HCT116 (cell line): ENCODE results near the gene SLC25A30. TPM values are rescaled to one million over a fixed set of nuclear protein-coding genes. Genes with fewer than 3 reads are reported as not detected.

Experiments used
- ATAC-seq: fragments of 200-7000 bp; cut with Tn5 transposase; 2 replicates; pipeline ENCODE4 v1.9.1; 2020; ENCODE audit warnings: mild to moderate bottlenecking, moderate library complexity
- BruUV-seq: library from RNA; stranded (reverse); fragments of 400-500 nt; replicated peaks from 2 replicates; lab custom pipeline; 2021; lab: Mats Ljungman, UMichigan
- CTCF ChIA-PET: fragments of 300-600 bp; sonication (Branson Sonifier 250); formaldehyde crosslinking; loops from one replicate; lab custom pipeline; 2021; ENCODE audit warnings: antibody characterized with exemption; lab: Charles Lee
- POLR2A ChIA-PET: fragments of 300-600, 350-600 bp; sonication (Branson Sonifier 250); formaldehyde crosslinking; loops from one replicate; lab custom pipeline; 2021; ENCODE audit warnings: antibody characterized with exemption; lab: Charles Lee
- RAD21 ChIA-PET, 2 experiments: fragments of 300-600 bp; sonication (Branson Sonifier 250); formaldehyde crosslinking; loops; one replicate each; lab custom pipeline; 2023; ENCODE audit warnings: low total read pairs in 2 of 2; ENCODE audit not compliant: uncharacterized antibody in 2 of 2, unreplicated experiment in 2 of 2, low non-redundant PET in 1 of 2; lab: Charles Lee
- DNase-seq: peaks from one replicate; pipeline ENCODE4 v3.0.0-alpha.2; 2010; ENCODE audit warnings: low read depth, low spot score
- H2AFZ ChIP-seq: fragments of 200-600 bp; shearing (Covaris generic), sonication (generic); 2 replicates; pipeline ENCODE4 v1.6.1; 2017; ENCODE audit warnings: low read depth, mixed run types, mixed read lengths, antibody characterized with exemption, low read length; ENCODE audit not compliant: poor library complexity, severe bottlenecking
- H3K27ac ChIP-seq: 2 replicates; pipeline ENCODE4 v1.5.1; 2012; ENCODE audit warnings: low read depth, low read length
- H3K27me3 ChIP-seq: fragments of 200-600 bp; sonication (generic); 2 replicates; pipeline ENCODE4 v1.6.1; 2016; ENCODE audit warnings: mixed run types, low read length, mixed read lengths; ENCODE audit not compliant: insufficient read depth
- H3K36me3 ChIP-seq, 2 experiments: fragments of 200-500 bp in 1 of 2; fragments of 200-600 bp in 1 of 2; sonication (Bioruptor generic) in 1 of 2; sonication (generic) in 1 of 2; 2 replicates each; pipeline versions ENCODE4 v1.5.1 to v1.6.1; 2014 to 2016; ENCODE audit warnings: low read length in 2 of 2, inconsistent platforms in 1 of 2, mixed read lengths in 1 of 2, mixed run types in 1 of 2; ENCODE audit not compliant: insufficient read depth in 2 of 2, control insufficient read depth in 1 of 2
- H3K4me1 ChIP-seq, 2 experiments: fragments of 200-600 bp in 1 of 2; sonication (generic) in 1 of 2; 2 replicates each; pipeline versions ENCODE4 v1.5.1 to v1.6.1; 2012 to 2017; ENCODE audit warnings: low read length in 2 of 2, inconsistent platforms in 1 of 2, mild to moderate bottlenecking in 1 of 2, mixed read lengths in 1 of 2, mixed run types in 1 of 2, moderate library complexity in 1 of 2; ENCODE audit not compliant: insufficient read depth in 2 of 2, control insufficient read depth in 1 of 2
- H3K4me2 ChIP-seq: fragments of 200-600 bp; sonication (generic); 2 replicates; pipeline ENCODE4 v1.6.1; 2017; ENCODE audit warnings: mixed run types, low read length, mixed read lengths
- H3K4me3 ChIP-seq, 2 experiments: fragments of 200-600 bp in 1 of 2; sonication (generic) in 1 of 2; replicated peaks in 1 of 2; 2 replicates each; pipeline ENCODE4 v1.5.1; 2011 to 2016; ENCODE audit warnings: low read length in 2 of 2, control low read depth in 1 of 2, low read depth in 1 of 2, mild to moderate bottlenecking in 1 of 2, mixed read lengths in 1 of 2, mixed run types in 1 of 2
- H3K79me2 ChIP-seq: fragments of 200-600 bp; sonication (generic); 2 replicates; pipeline ENCODE4 v1.6.1; 2017; ENCODE audit warnings: mild to moderate bottlenecking, mixed run types, low read length, moderate library complexity, mixed read lengths; ENCODE audit not compliant: insufficient read depth
- H3K9ac ChIP-seq: fragments of 200-600 bp; sonication (generic); 2 replicates; pipeline ENCODE4 v1.6.1; 2016; ENCODE audit warnings: low read length, mixed read lengths
- H3K9me2 ChIP-seq: fragments of 200-600 bp; sonication (generic), shearing (Covaris generic); 2 replicates; pipeline ENCODE4 v1.6.1; 2017; ENCODE audit warnings: mixed run types, mild to moderate bottlenecking, moderate library complexity; ENCODE audit not compliant: insufficient read depth
- H3K9me3 ChIP-seq, 2 experiments: fragments of 200-500 bp in 1 of 2; fragments of 200-600 bp in 1 of 2; sonication (Bioruptor generic) in 1 of 2; sonication (generic) in 1 of 2; 2 replicates each; pipeline ENCODE4 v1.6.1; 2014 to 2017; ENCODE audit warnings: low read length in 2 of 2, mixed read lengths in 2 of 2, inconsistent platforms in 1 of 2, low read depth in 1 of 2, mild to moderate bottlenecking in 1 of 2, mixed run types in 1 of 2, moderate library complexity in 1 of 2; ENCODE audit not compliant: control insufficient read depth in 1 of 2, insufficient read depth in 1 of 2
- H4K20me1 ChIP-seq: fragments of 200-600 bp; sonication (generic), shearing (Covaris generic); 2 replicates; pipeline ENCODE4 v1.6.1; 2017; ENCODE audit warnings: mixed run types, mild to moderate bottlenecking, moderate library complexity; ENCODE audit not compliant: insufficient read depth
- CBX3 ChIP-seq: IDR thresholded peaks from 2 replicates; pipeline ENCODE4 v1.6.1; 2012; ENCODE audit warnings: low read depth
- ELF1 ChIP-seq: IDR thresholded peaks from 2 replicates; pipeline ENCODE4 v1.6.1; 2012; ENCODE audit warnings: low read depth, borderline replicate concordance
- EZH2 ChIP-seq: fragments of 200-600 bp; sonication (generic); IDR thresholded peaks from 2 replicates; pipeline ENCODE4 v1.6.1; 2017; ENCODE audit warnings: antibody characterized with exemption, mixed run types
- EZH2phosphoT487 ChIP-seq: fragments of 200-600 bp; IDR thresholded peaks from 2 replicates; pipeline ENCODE4 v1.6.1; 2018; ENCODE audit warnings: antibody characterized with exemption, borderline replicate concordance
- FOSL1 ChIP-seq: IDR thresholded peaks from 2 replicates; pipeline ENCODE4 v1.6.1; 2012; ENCODE audit warnings: low read depth
- JUND ChIP-seq: IDR thresholded peaks from 2 replicates; pipeline ENCODE4 v1.6.1; 2012
- POLR2A ChIP-seq: IDR thresholded peaks from 2 replicates; pipeline ENCODE4 v1.7.0; 2011; ENCODE audit warnings: borderline replicate concordance; ENCODE audit not compliant: insufficient read depth, insufficient read length; ENCODE audit errors: extremely low read depth
- POLR2AphosphoS5 ChIP-seq: IDR thresholded peaks from 2 replicates; pipeline ENCODE4 v1.6.1; 2011; ENCODE audit warnings: mild to moderate bottlenecking, low read depth, low read length, moderate library complexity
- SIN3A ChIP-seq: IDR thresholded peaks from 2 replicates; pipeline ENCODE4 v1.6.1; 2012; ENCODE audit warnings: low read depth
- SP1 ChIP-seq: IDR thresholded peaks from 2 replicates; pipeline ENCODE4 v1.6.1; 2012; ENCODE audit warnings: low read depth
- SRF ChIP-seq: IDR thresholded peaks from 2 replicates; pipeline ENCODE4 v1.6.1; 2012; ENCODE audit warnings: low read depth
- TCF7L2 ChIP-seq: IDR thresholded peaks from 2 replicates; pipeline ENCODE4 v1.7.0; 2011; ENCODE audit warnings: borderline replicate concordance, inconsistent platforms; ENCODE audit not compliant: insufficient read depth, insufficient read length; ENCODE audit errors: extremely low read depth
- YY1 ChIP-seq: IDR thresholded peaks from 2 replicates; pipeline ENCODE4 v1.6.1; 2011; ENCODE audit warnings: low read length, low read depth, moderate library complexity, mild to moderate bottlenecking; ENCODE audit not compliant: insufficient replicate concordance; ENCODE audit errors: extremely low read depth
- ZFX ChIP-seq: fragments of 450-650 bp; IDR thresholded peaks from 2 replicates; pipeline ENCODE4 v1.6.1; 2017
- intact Hi-C: fragments of 100-400 bp; cut with micrococcal nuclease; formaldehyde crosslinking; loops from 2 replicates; pipeline ENCODE4 v1.10.0; 2022
- total RNA-seq: library from RNA; stranded (reverse); gene quantifications from one replicate; pipeline ENCODE4 v1.2.1, GENCODE V29; 2021; ENCODE audit not compliant: unreplicated experiment
- TF ChIP-seq, protein P1 (sequence below), 3 experiments: fragments of 200-600 bp in 1 of 3; sonication (generic) in 1 of 3; IDR thresholded peaks in 2 of 3; conservative IDR thresholded peaks in 1 of 3; 2 replicates each; pipeline ENCODE4 v1.5.1; 2012 to 2017; ENCODE audit warnings: low read depth in 2 of 3, low read length in 2 of 3, antibody characterized with exemption in 1 of 3, borderline replicate concordance in 1 of 3, control low read depth in 1 of 3, mild to moderate bottlenecking in 1 of 3, mixed read lengths in 1 of 3, mixed run types in 1 of 3, moderate library complexity in 1 of 3; ENCODE audit not compliant: insufficient read depth in 1 of 3
- TF ChIP-seq, protein P2 (sequence below): IDR thresholded peaks from 2 replicates; pipeline ENCODE4 v1.6.1; 2012

SLC25A30 gene
- total RNA-seq, 1 experiment from 2014 or later = 29.2 TPM

DNA sequence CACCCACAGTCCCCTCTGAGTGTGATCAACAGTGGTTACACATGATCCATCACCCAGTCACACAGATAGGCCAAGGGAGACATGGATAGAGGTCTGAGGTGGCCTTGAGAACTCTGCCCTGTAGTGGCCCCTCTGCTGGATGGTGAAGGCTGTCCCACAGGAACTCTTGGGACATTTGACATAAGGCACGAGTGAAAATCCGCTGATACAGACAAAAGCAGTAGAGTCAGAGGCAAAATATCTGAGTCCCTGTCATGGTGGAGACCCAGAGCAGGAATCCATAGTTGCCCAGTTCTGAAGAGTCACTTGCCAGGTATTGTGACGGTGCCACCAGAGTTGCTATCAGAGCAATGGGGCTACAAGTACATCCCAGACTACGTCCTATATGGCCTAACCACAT, 18.8 kb upstream of the SLC25A30 start:
- Histone ChIP-seq H3K9ac (no peak overlapping the region), H3K79me2 (no peaks in the 10 kb centered on the region), H3K9me2 (no peaks in the 10 kb centered on the region), H3K4me2 (no peak overlapping the region), H3K4me1 (peaks cover 0 to 8% of the 10 kb centered on the region in 2 experiments; a peak in 2 of 4 replicates), H3K9me3 (no peaks in the 10 kb centered on the region), H3K4me3 (no peak overlapping the region), H3K36me3 (no peaks in the 10 kb centered on the region), H4K20me1 (no peaks in the 10 kb centered on the region), H3K27me3 (no peaks in the 10 kb centered on the region), H3K27ac (no peak overlapping the region), H2AFZ (no peak overlapping the region)
- BruUV-seq = no TSS peak
- no peak for ATAC-seq
- CTCF ChIA-PET = no interaction called here
- RAD21 ChIA-PET = no interaction called here
- no peak for DNase-seq
- intact Hi-C loops = no loop called here
- POLR2A ChIA-PET = interaction anchor here (1.3 kb wide), 1 partner anchor 19 kb away, joined by 4 read pairs; the partner anchor contains the start of gene SLC25A30
- TF ChIP-seq EZH2phosphoT487 (no peak), SP1 (no peak), YY1 (no peak), TCF7L2 (no peak), POLR2A (no peak), ZFX (no peak), JUND (no peak), POLR2AphosphoS5 (no peak)
- TF ChIP-seq, protein P1, sequence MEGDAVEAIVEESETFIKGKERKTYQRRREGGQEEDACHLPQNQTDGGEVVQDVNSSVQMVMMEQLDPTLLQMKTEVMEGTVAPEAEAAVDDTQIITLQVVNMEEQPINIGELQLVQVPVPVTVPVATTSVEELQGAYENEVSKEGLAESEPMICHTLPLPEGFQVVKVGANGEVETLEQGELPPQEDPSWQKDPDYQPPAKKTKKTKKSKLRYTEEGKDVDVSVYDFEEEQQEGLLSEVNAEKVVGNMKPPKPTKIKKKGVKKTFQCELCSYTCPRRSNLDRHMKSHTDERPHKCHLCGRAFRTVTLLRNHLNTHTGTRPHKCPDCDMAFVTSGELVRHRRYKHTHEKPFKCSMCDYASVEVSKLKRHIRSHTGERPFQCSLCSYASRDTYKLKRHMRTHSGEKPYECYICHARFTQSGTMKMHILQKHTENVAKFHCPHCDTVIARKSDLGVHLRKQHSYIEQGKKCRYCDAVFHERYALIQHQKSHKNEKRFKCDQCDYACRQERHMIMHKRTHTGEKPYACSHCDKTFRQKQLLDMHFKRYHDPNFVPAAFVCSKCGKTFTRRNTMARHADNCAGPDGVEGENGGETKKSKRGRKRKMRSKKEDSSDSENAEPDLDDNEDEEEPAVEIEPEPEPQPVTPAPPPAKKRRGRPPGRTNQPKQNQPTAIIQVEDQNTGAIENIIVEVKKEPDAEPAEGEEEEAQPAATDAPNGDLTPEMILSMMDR (IDR thresholded peaks at IDR 0.05 in 2 of 3, conservative IDR thresholded peaks at IDR 0.05 in 1 of 3; ENCODE audit: borderline replicate concordance in 1 of 3, insufficient read depth in 1 of 3, low read depth in 2 of 3, low read length in 2 of 3) = no peak

DNA sequence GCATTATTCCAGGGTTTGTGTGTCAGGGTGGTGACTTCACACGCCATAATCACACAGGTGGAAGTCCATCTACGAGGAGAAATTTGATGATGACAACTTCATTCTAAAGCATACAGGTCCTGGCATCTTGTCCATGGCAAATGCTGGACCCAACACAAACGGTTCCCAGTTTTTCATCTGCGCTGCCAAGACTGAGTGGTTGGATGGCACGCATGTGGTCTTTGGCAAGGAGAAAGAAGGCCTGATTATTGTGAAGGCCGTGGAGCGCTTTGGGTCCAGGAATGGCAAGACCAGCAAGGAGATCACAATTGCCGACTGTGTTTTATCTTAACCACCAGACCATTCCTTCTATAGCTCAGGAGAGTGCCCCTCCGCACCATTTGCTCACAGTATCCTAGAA, 18.2 kb upstream of the SLC25A30 start:
- no peaks in the 10 kb centered on the region for H4K20me1 ChIP-seq
- no peaks in the 10 kb centered on the region for H3K27me3 ChIP-seq
- DNase-seq (no peak), ATAC-seq (no peak)
- no peak overlapping the region for H3K4me2 ChIP-seq
- BruUV-seq = no TSS peak
- no peaks in the 10 kb centered on the region for H3K79me2 ChIP-seq
- no peaks in the 10 kb centered on the region for H3K9me3 ChIP-seq
- no peak overlapping the region for H3K4me3 ChIP-seq
- RAD21 ChIA-PET = no interaction called here
- no peak overlapping the region for H2AFZ ChIP-seq
- H3K27ac ChIP-seq = no peak overlapping the region
- H3K4me1 ChIP-seq = peaks cover 0 to 5% of the 10 kb centered on the region in 2 experiments; a peak in 1 of 4 replicates
- intact Hi-C loops = no loop called here
- CTCF ChIA-PET = no interaction called here
- TF ChIP-seq POLR2AphosphoS5 (no peak), SIN3A (no peak), CBX3 (no peak), EZH2 (no peak), YY1 (no peak), FOSL1 (no peak), ELF1 (no peak), SRF (no peak), POLR2A (no peak)
- TF ChIP-seq, protein P1 (IDR thresholded peaks at IDR 0.05 in 2 of 3, conservative IDR thresholded peaks at IDR 0.05 in 1 of 3; ENCODE audit: borderline replicate concordance in 1 of 3, insufficient read depth in 1 of 3, low read depth in 2 of 3, low read length in 2 of 3) = no peak
- TF ChIP-seq, protein P2, sequence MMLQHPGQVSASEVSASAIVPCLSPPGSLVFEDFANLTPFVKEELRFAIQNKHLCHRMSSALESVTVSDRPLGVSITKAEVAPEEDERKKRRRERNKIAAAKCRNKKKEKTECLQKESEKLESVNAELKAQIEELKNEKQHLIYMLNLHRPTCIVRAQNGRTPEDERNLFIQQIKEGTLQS = no peak
- POLR2A ChIA-PET = no interaction called here
- H3K9me2 ChIP-seq = no peaks in the 10 kb centered on the region
- no peak overlapping the region for H3K9ac ChIP-seq
- H3K36me3 ChIP-seq = no peaks in the 10 kb centered on the region
